ENCODE data around the gene ADIPOR2.

The ADIPOR2 gene

DNA sequence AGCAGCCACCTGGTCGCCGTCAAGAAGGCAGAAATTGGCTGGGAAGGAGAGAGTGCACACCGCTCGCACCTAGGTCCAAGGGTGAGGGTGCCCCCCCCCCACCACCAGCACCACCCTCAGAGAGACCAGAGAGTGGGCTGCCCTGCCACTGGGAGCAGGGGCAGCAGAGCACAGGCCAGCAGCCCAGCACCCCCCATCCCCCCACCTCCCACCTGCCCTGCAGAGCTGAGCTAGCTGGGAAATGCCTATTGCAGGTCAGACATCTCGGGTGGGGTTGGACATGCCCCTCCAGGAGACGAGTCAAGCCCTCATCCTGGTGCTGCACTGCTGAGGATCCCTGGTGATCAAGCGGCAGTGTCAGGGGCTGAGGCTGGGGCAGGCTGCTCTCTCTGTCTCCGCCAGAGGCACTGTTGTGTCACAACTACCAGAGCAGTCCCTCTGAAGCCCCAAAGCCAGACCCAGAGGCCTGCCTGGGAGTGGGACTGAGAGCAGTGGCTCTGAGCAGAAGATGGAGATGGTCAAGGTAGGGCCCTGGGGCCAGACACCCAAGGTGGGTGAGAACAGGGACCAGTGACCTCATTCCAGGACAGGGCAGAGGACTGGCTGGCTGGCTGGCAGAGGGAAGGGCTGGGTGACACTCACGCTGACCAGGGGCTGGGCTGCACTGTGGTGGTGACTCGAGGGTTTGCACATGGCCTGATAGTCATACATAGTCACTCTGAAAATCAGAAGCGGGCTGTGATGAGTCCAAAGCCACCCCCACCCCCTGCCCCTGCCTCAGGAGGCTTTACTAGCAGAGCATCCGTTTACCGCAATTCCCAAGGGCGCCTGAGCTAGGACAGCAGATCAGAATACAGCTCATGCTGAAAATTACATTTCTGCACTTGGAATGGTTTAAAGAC, 109.8 kb downstream of the ADIPOR2 start:
- peak; percentile 57 for DNase-seq

DNA sequence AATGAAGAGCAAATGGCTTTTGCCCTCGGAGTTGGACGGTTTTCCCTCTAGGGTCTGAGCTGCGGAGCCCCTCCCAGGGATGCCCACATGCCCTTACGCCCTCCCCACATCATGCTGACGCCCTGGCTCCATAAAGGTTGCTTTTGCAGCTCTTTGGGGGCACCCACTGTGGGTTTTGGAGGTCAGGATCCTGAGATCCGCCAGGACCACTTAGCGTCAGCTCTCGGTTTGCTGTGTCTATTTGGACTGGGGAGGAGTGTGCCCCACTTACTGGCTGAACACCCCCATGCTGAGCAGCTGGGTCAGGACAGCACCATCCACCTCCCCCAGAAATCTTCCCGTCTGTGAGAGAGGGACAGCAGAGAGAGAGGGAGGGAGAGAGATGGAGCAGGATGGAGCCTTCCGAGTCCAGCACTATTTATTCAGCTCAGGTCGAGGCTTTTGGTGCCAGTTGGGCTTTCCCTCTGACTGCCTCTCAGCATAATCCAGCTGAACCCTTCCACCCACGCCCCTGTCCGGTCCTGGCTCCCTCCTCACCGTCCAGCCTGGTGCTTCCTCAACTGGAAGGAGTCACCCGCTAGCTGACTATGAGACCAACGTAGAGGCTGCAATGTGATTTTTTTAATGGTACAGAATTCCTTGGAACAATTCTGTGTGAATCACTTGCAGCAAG, 110.6 kb downstream of the ADIPOR2 start:
- no peak for DNase-seq

- no peak for DNase-seq
Measured at GRCh38 chr12:1803736-1804135, 112.9 kb downstream of the ADIPOR2 start.

GRCh38 chr12:1804545-1805332, 113.9 kb downstream of the ADIPOR2 start:
- DNase-seq, result peak; percentile 80

DNA sequence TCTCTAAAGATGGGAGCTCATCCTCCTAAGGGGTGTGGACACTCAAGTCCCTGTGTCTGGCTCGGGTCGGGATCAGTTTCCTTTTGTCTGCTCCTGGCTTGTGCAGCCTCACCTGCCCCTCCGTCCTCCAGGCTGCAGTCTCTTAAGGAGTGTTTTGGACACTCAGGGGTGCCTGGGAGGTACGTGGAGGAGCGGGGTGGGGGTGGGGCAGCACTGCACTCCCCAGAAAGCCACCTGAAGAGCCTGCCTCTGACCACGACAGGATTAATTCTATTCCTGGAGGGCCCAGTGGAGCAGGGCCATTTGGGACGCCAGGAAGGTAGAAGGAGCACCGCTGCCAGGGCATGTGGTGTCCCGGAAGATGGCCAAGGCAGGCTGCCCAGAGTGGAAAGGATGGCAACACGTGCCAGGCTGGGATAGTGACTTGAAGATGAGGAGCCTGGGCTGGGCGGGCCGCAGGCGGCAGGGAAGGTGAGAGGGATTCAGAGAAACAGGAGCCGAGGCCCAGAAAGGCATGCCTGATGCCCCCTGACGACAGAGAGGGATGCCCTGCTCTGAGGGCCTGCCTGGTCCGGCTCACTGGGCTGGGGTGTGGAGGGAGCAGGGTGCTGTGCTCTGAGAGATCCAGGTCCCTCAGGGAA, 114.7 kb downstream of the ADIPOR2 start:
- DNase-seq, result no peak

- DNase-seq, result no peak
Measured at GRCh38 chr12:1806301-1807086, 115.6 kb downstream of the ADIPOR2 start.

DNA sequence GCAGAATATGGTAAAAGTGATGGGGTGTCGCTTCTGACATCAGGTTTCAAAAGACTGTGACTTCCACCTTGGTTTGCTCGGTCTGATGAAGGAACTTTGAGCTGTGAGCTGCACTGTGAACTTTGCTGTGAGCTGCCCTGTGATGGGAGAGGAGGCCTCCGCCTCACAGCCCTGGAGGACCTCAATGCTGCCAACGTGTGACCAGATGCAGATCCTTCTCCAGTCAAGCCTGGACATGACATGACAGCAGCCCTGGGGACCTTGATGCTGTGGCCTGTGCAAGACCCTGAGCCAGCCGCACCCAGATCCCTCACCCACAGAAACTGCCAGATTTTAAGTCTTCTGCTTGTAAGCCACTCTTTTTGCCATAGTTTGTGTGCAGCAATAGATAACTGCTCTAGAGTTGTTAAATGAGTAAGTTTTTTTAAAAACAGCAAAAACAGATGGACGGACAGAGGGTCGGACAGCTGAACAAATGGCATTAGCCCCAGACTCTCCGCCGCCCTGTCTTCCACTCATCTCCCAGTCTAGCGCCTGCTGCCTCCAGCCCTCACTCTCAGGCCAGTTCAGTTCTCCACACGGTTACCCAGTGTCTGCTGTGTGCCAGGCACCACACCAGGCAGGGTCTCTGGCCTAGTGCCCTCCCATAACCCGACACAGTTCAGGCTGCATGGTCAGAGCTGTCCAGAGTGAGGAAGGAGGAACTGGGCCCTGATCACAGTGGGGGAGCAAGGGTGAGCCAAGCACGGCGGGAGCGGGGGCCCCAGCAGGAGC, 116.4 kb downstream of the ADIPOR2 start:
- no peak for DNase-seq

- no peak for DNase-seq
Measured at GRCh38 chr12:1808036-1808797, 117.3 kb downstream of the ADIPOR2 start.

GRCh38 chr12:1808798-1809480, 118.1 kb downstream of the ADIPOR2 start:
- DNase-seq, result no peak

DNA sequence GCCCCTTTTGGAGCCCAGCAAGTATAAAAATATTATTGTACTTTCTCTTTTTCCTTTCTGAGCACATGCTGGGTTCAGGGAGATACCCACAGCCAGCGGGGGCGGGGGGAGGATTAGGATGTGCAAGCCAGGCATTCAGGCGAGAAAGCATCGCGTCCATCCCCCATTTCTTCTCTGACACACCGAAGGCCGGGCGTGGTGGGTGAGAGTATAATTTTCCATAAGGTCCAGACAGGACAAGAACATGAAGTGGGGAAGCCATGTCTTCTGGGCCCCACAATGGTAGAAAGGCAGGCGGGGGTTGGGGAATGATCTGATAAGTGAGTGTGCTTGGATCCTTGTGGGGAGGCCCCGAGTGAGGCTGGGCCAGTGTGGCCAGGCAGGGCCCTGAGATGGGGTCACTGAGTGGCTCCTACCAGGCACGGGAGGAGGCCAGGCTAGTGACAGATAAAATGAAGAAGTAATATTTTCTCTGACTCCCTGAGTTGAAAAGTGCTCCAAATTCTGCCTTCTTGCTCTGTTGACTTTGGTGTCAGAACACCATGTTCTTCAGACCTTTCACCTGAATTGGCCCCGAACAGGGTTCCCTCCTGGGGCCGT, 118.8 kb downstream of the ADIPOR2 start:
- DNase-seq, result no peak

- DNase-seq, result no peak
Measured at GRCh38 chr12:1810201-1810930, 119.5 kb downstream of the ADIPOR2 start.

GRCh38 chr12:1810931-1811280, 120.0 kb downstream of the ADIPOR2 start:
- no peak for DNase-seq

DNA sequence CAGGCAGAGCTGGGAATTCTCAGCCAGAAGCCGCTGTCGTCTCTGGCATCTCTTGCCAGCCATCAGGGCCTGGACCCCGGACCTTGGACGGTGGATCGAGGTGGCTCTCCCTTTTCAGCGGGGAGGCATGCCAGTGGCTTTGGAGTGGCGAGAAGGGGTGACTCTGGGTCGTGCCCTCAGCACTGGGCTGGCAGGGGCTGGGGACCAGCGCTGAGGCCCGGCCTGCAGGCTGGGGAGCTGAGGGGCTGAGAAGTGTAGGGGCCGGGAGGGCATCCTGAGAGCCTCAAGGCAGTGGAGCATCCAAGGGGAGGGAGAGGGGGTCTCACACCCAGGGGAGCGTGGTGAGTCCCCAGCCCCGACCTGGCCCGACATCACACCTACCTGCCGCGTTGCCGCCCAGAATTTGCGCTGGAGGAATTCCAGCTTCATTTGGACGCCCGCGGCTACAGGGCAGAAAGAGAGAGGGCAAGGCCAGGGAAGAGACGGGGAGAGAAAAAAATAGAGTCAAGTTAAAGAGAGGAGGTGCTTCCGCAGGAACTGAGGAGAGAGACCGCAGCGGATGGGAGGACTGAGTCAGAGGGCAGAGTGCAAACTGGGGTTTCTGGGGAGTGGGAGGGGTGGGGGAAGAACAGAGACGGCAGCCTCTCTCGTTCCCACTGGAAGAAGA, 120.5 kb downstream of the ADIPOR2 start:
- DNase-seq, result no peak

GRCh38 chr12:1811948-1812291, 121.0 kb downstream of the ADIPOR2 start:
- no peak for DNase-seq

- DNase-seq, result no peak
Measured at GRCh38 chr12:1812650-1813302, 121.9 kb downstream of the ADIPOR2 start.

DNA sequence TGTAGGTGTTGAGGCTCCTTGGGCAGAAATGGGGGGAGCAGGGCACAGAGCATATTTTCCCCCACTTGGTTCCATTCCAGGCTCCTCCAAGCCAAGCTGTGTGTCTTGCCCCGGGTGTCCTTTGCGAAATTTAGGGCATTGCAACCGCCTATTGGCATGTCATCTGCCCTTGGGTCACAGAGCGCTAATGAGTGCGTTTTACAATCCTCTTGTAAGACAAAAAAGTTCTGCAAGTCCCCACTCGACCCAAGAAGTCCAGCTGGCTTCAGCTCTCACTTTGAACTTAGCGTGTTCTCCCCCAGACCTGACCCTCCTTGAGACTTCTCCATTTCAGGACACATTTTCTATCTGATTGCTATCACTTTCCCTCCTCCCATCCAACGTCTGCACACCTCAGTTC, 123.4 kb downstream of the ADIPOR2 start:
- no peak for DNase-seq

- DNase-seq, result no peak
Measured at GRCh38 chr12:1815108-1815507, 124.2 kb downstream of the ADIPOR2 start.
